ENCODE results near the gene PIAS4.

DNA sequence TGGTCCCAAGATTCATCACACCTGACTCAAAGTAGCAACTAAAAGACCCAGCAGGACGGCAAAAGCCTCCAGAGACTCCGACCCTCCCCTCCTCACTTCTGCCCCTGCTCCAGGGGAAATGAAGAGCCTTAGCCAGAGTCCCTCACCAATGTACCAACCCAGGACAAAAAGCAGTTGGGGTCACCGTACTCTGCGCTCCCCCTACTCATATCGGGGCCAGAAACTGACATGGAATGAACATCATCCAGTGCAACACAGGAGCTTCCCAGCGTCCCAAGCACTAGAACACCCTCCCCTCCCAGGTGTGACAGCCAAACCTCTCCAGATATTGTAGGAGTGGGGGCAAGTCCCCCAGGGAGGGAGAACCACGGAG, 24.0 kb upstream of the PIAS4 start:
- TF ChIP-seq, protein P1, sequence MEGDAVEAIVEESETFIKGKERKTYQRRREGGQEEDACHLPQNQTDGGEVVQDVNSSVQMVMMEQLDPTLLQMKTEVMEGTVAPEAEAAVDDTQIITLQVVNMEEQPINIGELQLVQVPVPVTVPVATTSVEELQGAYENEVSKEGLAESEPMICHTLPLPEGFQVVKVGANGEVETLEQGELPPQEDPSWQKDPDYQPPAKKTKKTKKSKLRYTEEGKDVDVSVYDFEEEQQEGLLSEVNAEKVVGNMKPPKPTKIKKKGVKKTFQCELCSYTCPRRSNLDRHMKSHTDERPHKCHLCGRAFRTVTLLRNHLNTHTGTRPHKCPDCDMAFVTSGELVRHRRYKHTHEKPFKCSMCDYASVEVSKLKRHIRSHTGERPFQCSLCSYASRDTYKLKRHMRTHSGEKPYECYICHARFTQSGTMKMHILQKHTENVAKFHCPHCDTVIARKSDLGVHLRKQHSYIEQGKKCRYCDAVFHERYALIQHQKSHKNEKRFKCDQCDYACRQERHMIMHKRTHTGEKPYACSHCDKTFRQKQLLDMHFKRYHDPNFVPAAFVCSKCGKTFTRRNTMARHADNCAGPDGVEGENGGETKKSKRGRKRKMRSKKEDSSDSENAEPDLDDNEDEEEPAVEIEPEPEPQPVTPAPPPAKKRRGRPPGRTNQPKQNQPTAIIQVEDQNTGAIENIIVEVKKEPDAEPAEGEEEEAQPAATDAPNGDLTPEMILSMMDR (IDR thresholded peaks at IDR 0.05) = no peak
- TF ChIP-seq POLR2A (IDR thresholded peaks at IDR 0.05) (no peak), EP300 (IDR thresholded peaks at IDR 0.05) (no peak)
